Measurements from ENCODE around the gene KCNK10.
"Not testable (repeated sequence)": the region's sequence is repeated elsewhere in the genome, so short reads cannot be mapped to it uniquely, and the experiment has no call there.

KCNK10 gene

DNA sequence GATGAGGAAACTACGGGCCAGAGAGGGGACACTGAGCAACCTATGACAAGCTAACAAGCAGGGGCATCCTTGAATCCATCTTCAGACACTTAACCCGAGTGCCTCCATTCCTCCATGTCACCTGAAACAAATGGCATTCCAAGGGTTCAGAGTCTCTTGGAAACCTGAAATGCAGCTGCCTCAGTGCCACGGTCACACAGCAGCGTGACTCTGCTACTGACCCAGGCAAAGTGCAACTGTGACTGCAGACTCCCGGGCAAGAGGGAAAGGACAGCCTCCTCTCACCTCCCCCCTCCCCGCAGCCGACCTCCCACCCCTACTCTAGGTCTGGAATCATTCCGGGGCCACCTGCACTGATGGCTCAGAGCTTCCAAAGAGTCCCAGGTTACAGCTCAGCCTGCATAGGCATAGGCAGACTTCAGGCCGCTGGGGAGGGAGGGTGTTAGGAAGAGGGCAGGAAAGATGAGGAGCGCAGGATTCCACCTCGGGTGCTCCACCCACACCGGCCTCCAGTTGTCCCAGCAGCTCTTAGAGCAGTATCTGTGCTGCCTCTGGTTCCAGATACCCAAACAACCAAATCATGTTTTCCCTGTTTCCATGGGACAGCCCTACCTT lies 53.2 kb downstream of the KCNK10 start:
- Mint-ChIP-seq H3K27ac (no peak overlapping the region), H3K27me3 (ENCODE audit: low read depth) (no peaks in the 10 kb centered on the region), H3K4me1 (ENCODE audit: low read depth) (no peaks in the 10 kb centered on the region), H3K9me3 (no peaks in the 10 kb centered on the region), H3K4me3 (no peak overlapping the region), H3K36me3 (ENCODE audit: low read depth) (no peaks in the 10 kb centered on the region)

DNA sequence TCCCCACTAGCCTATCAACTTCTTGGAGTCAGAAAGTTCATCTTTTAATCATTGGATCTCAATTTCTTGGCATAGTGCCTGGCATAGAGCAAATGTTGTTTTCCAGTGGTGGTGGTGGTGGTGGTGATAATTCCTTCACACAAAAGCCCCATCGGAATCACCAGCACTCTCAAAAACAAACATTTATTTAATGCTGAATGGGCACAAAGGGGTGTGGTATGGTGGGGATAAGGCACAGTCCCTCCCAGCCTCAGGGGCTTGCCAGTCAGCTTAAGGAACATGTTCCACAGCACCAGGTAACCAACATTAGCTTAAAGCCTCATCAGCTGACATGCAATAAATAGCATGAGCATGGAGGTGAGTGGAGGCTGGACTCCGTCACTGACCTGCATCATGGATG lies 56.6 kb downstream of the KCNK10 start:
- Mint-ChIP-seq H3K27ac (no peak overlapping the region), H3K36me3 (ENCODE audit: low read depth) (no peaks in the 10 kb centered on the region), H3K4me1 (ENCODE audit: low read depth) (no peaks in the 10 kb centered on the region), H3K9me3 (no peaks in the 10 kb centered on the region), H3K27me3 (ENCODE audit: low read depth) (no peaks in the 10 kb centered on the region), H3K4me3 (no peak overlapping the region)

DNA sequence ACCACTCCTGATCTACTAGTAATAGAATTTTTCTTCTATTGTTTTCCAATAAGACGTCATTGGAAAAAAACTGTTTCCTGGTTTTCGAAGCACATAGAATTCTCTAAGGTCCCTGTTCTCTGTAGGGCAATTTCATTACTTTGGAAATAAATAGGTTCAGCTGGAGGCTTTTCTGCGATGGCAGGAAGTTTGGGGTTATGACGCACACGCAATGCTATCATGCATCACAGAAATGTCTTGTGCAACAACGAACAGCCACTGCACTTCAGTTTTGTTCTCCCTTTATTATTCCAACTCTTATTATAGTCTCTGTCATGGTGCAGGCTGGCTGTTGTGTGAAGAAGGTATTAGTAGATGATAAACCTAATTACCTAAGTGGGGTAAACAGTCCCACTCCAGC lies 59.0 kb downstream of the KCNK10 start:
- no peaks in the 10 kb centered on the region for H3K9me3 Mint-ChIP-seq
- no peaks in the 10 kb centered on the region for H3K4me1 Mint-ChIP-seq (ENCODE audit: low read depth)
- H3K36me3 Mint-ChIP-seq (ENCODE audit: low read depth) = no peaks in the 10 kb centered on the region
- no peak overlapping the region for H3K4me3 Mint-ChIP-seq
- no peak overlapping the region for H3K27ac Mint-ChIP-seq
- H3K27me3 Mint-ChIP-seq (ENCODE audit: low read depth) = no peaks in the 10 kb centered on the region

DNA sequence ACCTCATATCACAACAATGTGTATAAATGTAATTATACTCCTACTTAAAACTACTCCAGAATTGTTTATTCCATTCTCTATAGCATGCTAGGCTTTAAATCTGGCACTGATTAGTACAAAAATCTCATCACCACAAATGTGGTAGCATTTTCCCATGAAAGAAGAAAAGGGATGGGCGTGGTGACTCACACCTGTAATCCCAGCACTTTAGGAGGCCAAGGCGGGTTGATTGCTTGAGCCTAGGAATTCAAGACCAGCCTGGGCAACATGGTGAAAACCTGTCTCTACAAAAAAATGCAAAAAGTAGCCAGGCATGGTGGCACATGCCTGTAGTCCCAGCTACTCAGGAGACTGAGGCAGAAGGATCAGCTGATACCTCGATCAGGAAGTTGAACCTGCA lies 61.8 kb downstream of the KCNK10 start:
- not testable (repeated sequence) for H3K36me3 Mint-ChIP-seq (ENCODE audit: low read depth); H3K27me3 Mint-ChIP-seq (ENCODE audit: low read depth); H3K4me1 Mint-ChIP-seq (ENCODE audit: low read depth)

DNA sequence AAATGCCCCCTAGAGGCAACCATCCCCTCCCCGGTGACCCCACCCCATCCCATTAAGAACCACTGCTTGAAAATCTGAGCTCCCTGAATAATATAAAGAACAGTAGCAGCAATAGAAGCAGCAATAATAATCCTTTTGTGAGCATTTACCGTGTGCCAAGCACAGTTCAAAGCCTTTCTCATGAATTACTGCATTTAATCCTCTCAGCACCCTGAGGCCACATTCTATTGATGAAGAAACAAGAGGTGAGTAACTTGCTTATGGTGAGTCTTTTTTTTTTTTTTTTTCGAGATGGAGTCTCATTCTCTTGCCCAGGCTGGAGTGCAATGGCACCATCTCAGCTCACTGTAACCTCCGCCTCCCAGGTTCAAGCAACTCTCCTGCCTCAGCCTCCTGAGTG lies 65.0 kb downstream of the KCNK10 start:
- H3K27me3 Mint-ChIP-seq (ENCODE audit: low read depth) = no peaks in the 10 kb centered on the region
- H3K9me3 Mint-ChIP-seq = no peaks in the 10 kb centered on the region
- H3K4me1 Mint-ChIP-seq (ENCODE audit: low read depth) = no peaks in the 10 kb centered on the region
- no peak overlapping the region for H3K4me3 Mint-ChIP-seq
- no peak overlapping the region for H3K27ac Mint-ChIP-seq
- H3K36me3 Mint-ChIP-seq (ENCODE audit: low read depth) = no peaks in the 10 kb centered on the region

More for the DNA sequence above, 61.8 kb downstream of the KCNK10 start:
- H3K4me3 Mint-ChIP-seq, H3K27ac Mint-ChIP-seq, H3K9me3 Mint-ChIP-seq: not testable (repeated sequence)

DNA sequence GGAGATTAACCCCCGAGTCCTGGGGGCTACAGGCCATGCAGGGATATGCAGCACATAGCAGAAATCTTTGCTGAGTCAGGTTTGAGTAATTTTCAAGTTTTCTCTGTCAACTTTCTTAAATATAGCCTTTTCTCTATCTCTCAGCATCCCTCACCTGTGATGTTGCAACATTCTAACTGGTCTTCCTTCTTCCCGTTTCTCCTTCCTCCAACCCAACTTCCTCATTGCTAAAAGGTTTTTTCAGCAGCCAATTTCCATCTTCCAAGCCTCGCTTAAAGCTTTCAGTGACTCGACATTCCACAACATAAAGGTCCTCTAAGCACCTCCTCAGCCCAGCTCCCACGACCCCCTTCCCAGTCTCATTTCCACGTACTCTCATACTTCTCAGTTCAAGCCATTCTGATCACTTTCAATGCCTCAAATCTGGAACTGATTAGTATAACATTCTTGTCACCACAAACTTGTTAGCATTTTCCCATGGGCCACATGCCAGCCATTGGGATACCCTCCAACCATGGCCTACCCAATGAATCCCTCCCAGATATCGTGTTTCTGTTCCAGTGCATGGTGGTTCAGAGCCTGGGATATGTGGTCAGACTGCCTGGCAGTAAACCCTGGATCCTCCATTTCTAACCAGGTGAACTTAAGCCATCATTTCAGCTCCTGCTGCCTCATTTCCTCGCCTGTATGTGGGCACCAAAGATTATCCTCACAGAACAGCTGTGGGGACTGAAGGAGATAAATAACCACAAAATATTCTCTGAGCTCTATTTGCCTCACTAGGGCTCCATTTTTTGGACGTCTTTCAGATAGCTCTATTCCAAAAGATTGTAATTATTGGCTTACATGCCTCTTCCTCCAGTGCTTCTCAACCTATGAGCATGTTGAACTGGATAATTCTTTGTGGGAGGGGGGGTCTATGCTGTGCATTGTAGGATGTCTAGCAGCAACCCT lies 65.8 kb downstream of the KCNK10 start:
- Mint-ChIP-seq H3K4me1 (ENCODE audit: low read depth) (no peaks in the 10 kb centered on the region), H3K36me3 (ENCODE audit: low read depth) (no peaks in the 10 kb centered on the region), H3K27ac (no peak overlapping the region), H3K27me3 (ENCODE audit: low read depth) (no peaks in the 10 kb centered on the region), H3K4me3 (no peak overlapping the region), H3K9me3 (no peaks in the 10 kb centered on the region)

DNA sequence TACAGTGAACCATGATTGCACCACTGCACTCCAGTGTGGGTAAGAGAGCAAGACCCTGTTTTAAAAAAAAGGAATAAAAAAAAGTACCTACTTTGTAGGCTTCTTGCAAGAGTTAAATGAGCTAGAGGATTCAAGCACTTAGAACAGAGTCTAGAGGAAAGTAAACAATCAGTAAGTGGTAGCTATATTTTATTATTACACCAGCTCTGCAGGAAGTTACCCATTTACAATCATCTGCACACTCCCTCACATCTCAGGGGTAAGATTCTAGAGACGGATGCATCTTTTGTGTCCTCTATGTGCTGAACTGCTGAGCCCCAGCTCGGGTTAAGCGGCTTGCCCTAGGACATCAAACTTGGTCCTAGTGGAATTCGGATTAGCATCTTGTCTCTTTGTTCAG lies 67.3 kb downstream of the KCNK10 start:
- H3K36me3 Mint-ChIP-seq (ENCODE audit: low read depth) = no peaks in the 10 kb centered on the region
- no peak overlapping the region for H3K4me3 Mint-ChIP-seq
- no peaks in the 10 kb centered on the region for H3K4me1 Mint-ChIP-seq (ENCODE audit: low read depth)

DNA sequence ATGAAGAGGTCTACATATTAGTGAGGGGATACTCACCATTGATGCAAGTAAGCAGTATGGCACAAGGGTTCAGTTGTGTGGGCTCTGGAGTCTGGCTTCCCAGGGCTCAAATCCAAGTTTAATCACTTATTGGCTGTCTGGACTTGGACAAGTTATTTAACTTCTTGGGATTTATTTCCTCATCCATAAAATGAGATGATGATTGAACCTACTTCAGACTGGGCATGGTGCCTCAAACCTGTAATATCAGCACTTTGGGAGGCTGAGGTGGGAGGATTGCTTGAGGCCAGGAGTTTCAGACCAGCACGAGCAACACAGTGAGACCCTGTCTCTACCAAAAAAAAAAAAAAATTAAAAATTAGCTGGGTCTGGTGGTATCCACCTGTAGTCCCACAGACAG lies 67.9 kb downstream of the KCNK10 start:
- no peak overlapping the region for H3K27ac Mint-ChIP-seq
- H3K36me3 Mint-ChIP-seq (ENCODE audit: low read depth) = no peaks in the 10 kb centered on the region
- no peaks in the 10 kb centered on the region for H3K27me3 Mint-ChIP-seq (ENCODE audit: low read depth)
- no peaks in the 10 kb centered on the region for H3K4me1 Mint-ChIP-seq (ENCODE audit: low read depth)
- H3K9me3 Mint-ChIP-seq = no peaks in the 10 kb centered on the region
- H3K4me3 Mint-ChIP-seq = no peak overlapping the region

More for the DNA sequence above, 67.3 kb downstream of the KCNK10 start:
- Mint-ChIP-seq H3K9me3 (no peaks in the 10 kb centered on the region), H3K27ac (no peak overlapping the region), H3K27me3 (ENCODE audit: low read depth) (no peaks in the 10 kb centered on the region)

DNA sequence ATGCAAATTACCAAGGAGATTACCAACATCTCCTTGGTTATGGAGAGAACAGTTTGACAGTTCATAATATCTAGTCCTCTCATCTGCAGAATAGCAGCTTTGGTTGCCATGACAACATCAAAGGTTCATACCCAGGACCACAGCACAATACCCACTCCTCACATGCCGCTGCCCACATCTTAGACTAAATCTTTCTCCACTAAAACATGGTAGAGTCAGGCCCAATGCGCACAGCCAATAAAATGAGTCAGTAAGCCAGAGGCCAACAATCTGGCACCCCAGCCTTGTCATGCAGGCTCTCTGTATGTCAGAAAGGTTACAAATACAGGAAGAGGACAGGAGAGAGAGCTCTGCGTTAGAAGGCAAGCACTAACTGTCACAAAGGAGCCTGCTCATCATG lies 70.6 kb downstream of the KCNK10 start:
- H3K9me3 Mint-ChIP-seq = no peaks in the 10 kb centered on the region
- no peaks in the 10 kb centered on the region for H3K27me3 Mint-ChIP-seq (ENCODE audit: low read depth)
- H3K27ac Mint-ChIP-seq = no peak overlapping the region
- H3K4me3 Mint-ChIP-seq = no peak overlapping the region
- H3K4me1 Mint-ChIP-seq (ENCODE audit: low read depth) = no peaks in the 10 kb centered on the region
- no peaks in the 10 kb centered on the region for H3K36me3 Mint-ChIP-seq (ENCODE audit: low read depth)

DNA sequence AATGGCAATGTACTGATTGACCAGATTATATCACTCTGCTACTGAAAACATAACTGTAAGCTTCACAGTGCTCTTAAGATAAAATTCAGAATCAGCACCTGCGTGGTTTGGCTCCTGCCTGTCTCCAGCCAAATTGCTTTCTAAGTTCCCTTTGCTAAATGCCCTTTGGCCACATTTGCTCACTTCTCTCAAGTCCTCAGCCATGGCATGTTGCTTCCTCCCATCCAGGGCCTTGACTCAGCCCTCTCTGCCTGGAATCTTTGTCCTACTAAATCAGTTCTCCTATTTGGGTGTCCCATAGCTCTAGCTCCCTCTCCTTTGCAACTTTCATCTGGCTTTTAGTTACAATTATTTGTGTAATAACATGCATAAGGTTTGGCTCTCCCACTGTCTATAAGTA lies 71.4 kb downstream of the KCNK10 start:
- Mint-ChIP-seq H3K9me3 (no peaks in the 10 kb centered on the region), H3K27ac (no peak overlapping the region), H3K36me3 (ENCODE audit: low read depth) (no peaks in the 10 kb centered on the region), H3K27me3 (ENCODE audit: low read depth) (no peaks in the 10 kb centered on the region), H3K4me3 (no peak overlapping the region), H3K4me1 (ENCODE audit: low read depth) (no peaks in the 10 kb centered on the region)

DNA sequence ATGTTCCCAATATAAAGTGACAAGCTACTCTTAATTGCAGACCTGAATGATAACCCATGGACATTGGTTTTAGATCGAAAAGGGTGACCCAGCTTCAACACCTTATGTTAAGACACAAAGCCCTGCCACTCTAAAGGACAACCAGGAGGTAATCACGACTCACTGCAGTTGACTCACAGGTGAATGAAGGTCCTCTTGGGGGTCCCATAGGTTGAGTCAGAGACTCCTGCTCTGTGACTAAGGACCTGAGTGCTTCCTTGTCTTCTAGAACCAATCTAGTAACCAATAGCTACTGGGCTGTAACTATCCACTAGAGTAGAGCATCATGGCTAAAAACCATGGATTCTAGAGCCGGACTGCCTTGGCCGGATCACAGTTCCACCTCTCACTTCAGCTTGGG lies 73.8 kb downstream of the KCNK10 start:
- no peaks in the 10 kb centered on the region for H3K4me1 Mint-ChIP-seq (ENCODE audit: low read depth)
- H3K36me3 Mint-ChIP-seq (ENCODE audit: low read depth) = no peaks in the 10 kb centered on the region
- H3K9me3 Mint-ChIP-seq = no peaks in the 10 kb centered on the region
- H3K27me3 Mint-ChIP-seq (ENCODE audit: low read depth) = no peaks in the 10 kb centered on the region
- no peak overlapping the region for H3K4me3 Mint-ChIP-seq
- H3K27ac Mint-ChIP-seq = no peak overlapping the region

DNA sequence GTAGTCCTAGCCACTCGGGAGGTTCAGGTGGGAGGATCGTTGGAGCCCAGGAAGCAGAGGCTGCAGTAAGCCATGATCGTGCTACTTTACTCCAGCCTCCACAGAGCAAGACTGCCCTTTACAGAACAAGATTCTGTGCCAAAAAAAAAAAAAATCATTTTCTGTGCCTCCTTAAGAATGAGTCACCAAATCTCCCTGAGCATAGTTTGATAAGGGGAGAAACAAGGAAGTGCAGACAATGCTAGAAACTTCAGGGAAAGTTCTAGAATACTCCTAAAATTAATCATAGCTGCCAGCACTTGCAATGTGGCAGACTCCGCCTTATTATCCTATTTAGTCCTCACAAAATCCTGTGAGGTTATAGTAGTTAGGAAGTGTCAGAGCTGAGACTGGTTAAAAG lies 74.5 kb downstream of the KCNK10 start:
- no peaks in the 10 kb centered on the region for H3K4me1 Mint-ChIP-seq (ENCODE audit: low read depth)
- no peak overlapping the region for H3K4me3 Mint-ChIP-seq
- H3K36me3 Mint-ChIP-seq (ENCODE audit: low read depth) = no peaks in the 10 kb centered on the region
- H3K27ac Mint-ChIP-seq = no peak overlapping the region
- H3K27me3 Mint-ChIP-seq (ENCODE audit: low read depth) = no peaks in the 10 kb centered on the region
- H3K9me3 Mint-ChIP-seq = no peaks in the 10 kb centered on the region

DNA sequence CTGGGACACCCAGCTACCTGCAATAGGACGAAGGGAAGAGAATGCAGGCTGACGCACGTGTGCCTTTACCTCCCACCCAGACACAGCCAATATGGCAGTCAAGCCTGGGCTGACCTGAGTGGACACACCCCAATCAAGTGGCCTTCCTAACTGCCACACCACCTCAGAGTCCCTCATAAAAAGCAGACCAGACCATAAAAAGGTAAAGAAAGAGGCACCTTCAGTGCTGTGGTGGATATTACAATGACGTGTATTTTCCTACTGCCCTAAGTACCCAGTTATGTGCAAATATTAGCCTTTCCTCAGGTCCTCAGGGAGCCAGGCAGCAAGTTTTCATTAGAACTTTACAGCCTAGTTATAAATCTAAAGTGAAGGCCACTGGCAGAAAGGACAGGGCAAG lies 75.8 kb downstream of the KCNK10 start:
- Mint-ChIP-seq H3K27ac (no peak overlapping the region), H3K27me3 (ENCODE audit: low read depth) (no peaks in the 10 kb centered on the region), H3K36me3 (ENCODE audit: low read depth) (no peaks in the 10 kb centered on the region), H3K4me3 (no peak overlapping the region), H3K4me1 (ENCODE audit: low read depth) (no peaks in the 10 kb centered on the region), H3K9me3 (no peaks in the 10 kb centered on the region)

DNA sequence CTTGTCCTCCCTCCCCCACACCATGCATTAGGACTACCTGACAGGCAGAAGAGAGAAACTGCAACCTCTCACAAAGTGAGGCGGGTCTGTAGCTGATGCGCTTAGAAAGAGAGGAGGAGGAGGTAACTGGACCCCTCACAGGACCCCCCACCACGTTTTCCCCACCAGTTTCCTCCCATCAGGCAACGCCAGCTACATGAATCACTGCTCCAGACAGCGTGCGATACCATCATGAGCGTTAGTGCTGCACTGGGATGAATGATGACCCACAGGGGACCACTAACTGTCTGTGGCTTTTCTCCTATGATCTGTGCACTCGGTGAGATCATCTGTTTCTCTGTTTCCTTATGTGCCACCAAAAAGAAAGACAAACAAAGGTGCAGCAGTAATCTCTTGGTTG lies 77.7 kb downstream of the KCNK10 start:
- no peaks in the 10 kb centered on the region for H3K9me3 Mint-ChIP-seq
- no peaks in the 10 kb centered on the region for H3K4me1 Mint-ChIP-seq (ENCODE audit: low read depth)
- H3K27ac Mint-ChIP-seq = no peak overlapping the region
- H3K36me3 Mint-ChIP-seq (ENCODE audit: low read depth) = no peaks in the 10 kb centered on the region
- no peak overlapping the region for H3K4me3 Mint-ChIP-seq
- no peaks in the 10 kb centered on the region for H3K27me3 Mint-ChIP-seq (ENCODE audit: low read depth)

DNA sequence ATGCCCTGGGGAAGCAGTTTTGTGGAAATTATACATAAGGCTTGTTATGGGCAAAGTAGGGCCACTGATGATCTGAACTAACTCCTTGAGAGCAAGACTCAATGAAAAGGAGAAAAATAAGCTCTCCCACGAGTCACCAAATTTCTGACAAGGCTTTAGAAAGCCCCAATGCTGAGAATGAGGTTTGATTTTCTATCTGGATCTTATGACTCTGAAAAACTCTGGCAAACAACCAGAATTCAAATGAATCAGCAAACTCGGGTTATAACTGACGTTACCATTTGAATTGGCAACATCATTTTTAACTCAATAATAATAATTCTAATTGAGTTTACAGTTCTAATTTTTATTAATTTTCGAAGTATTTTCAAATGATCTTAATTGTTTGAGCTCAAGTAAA lies 79.1 kb downstream of the KCNK10 start:
- Mint-ChIP-seq H3K27me3 (ENCODE audit: low read depth) (no peaks in the 10 kb centered on the region), H3K27ac (no peak overlapping the region), H3K4me3 (no peak overlapping the region), H3K9me3 (no peaks in the 10 kb centered on the region), H3K36me3 (ENCODE audit: low read depth) (no peaks in the 10 kb centered on the region), H3K4me1 (ENCODE audit: low read depth) (no peaks in the 10 kb centered on the region)
